Mesendoderm (in vitro differentiated cells): ENCODE results near the gene TRIM16. TPM values are rescaled to one million over a fixed set of nuclear protein-coding genes. Genes with fewer than 3 reads are reported as not detected.
A peak's percentile ranks its signal among the peaks of the same experiment; 100 is the strongest.
"Not testable (repeated sequence)": the region's sequence is repeated elsewhere in the genome, so short reads cannot be mapped to it uniquely, and the experiment has no call there.

Experiments
- DNase-seq: peaks from one replicate; pipeline ENCODE4 v3.0.0; 2013
- H2AK5ac ChIP-seq: 2 replicates; pipeline ENCODE4 v1.6.1; 2013; ENCODE audit warnings: low read length, inconsistent platforms
- H2BK120ac ChIP-seq: 2 replicates; pipeline ENCODE4 v1.6.1; 2013; ENCODE audit warnings: low read depth, mild to moderate bottlenecking, low read length, moderate library complexity, mixed read lengths
- H2BK15ac ChIP-seq: replicated peaks from 2 replicates; pipeline ENCODE4 v1.6.1; 2013; ENCODE audit warnings: low read depth, mild to moderate bottlenecking, moderate library complexity
- H2BK5ac ChIP-seq: 2 replicates; pipeline ENCODE4 v1.6.1; 2013; ENCODE audit warnings: low read length, inconsistent platforms
- H3K18ac ChIP-seq: 2 replicates; pipeline ENCODE4 v1.6.1; 2013; ENCODE audit warnings: mild to moderate bottlenecking, low read length, mixed read lengths
- H3K23ac ChIP-seq: one replicate; pipeline ENCODE4 v1.6.1; 2013; ENCODE audit warnings: low read length
- H3K27ac ChIP-seq: 2 replicates; pipeline ENCODE4 v1.5.1; 2013; ENCODE audit warnings: low read depth, mild to moderate bottlenecking, inconsistent platforms, low read length, moderate library complexity
- H3K27me3 ChIP-seq: 2 replicates; pipeline ENCODE4 v1.6.1; 2013; ENCODE audit warnings: low read length, control low read depth, mild to moderate bottlenecking, inconsistent platforms; ENCODE audit not compliant: insufficient read depth, poor library complexity
- H3K36me3 ChIP-seq: 2 replicates; pipeline ENCODE4 v1.6.1; 2013; ENCODE audit warnings: low read length, inconsistent platforms; ENCODE audit not compliant: control insufficient read depth, insufficient read depth
- H3K4ac ChIP-seq: one replicate; pipeline ENCODE4 v1.6.1; 2013; ENCODE audit warnings: low read depth, mild to moderate bottlenecking, low read length, moderate library complexity
- H3K4me1 ChIP-seq: 2 replicates; pipeline ENCODE4 v1.6.1; 2013; ENCODE audit warnings: low read depth, low read length, inconsistent platforms; ENCODE audit not compliant: control insufficient read depth
- H3K4me2 ChIP-seq: 2 replicates; pipeline ENCODE4 v1.6.1; 2013; ENCODE audit warnings: low read length
- H3K4me3 ChIP-seq: 2 replicates; pipeline ENCODE4 v1.5.1; 2013; ENCODE audit warnings: mild to moderate bottlenecking, low read length
- H3K56ac ChIP-seq: one replicate; pipeline ENCODE4 v1.6.1; 2013; ENCODE audit warnings: low read length
- H3K79me1 ChIP-seq: 2 replicates; pipeline ENCODE4 v1.6.1; 2013; ENCODE audit warnings: low read length, inconsistent platforms
- H3K79me2 ChIP-seq: 2 replicates; pipeline ENCODE4 v1.6.1; 2013; ENCODE audit warnings: mild to moderate bottlenecking, low read length; ENCODE audit not compliant: control insufficient read depth, insufficient read depth
- H3K9ac ChIP-seq: 2 replicates; pipeline ENCODE4 v1.6.1; 2013; ENCODE audit warnings: low read length, inconsistent platforms
- H4K5ac ChIP-seq: one replicate; pipeline ENCODE4 v1.6.1; 2013; ENCODE audit warnings: low read length
- H4K8ac ChIP-seq: one replicate; pipeline ENCODE4 v1.6.1; 2013; ENCODE audit warnings: low read depth, mild to moderate bottlenecking, control low read depth, low read length, moderate library complexity
- WGBS: extraction: QIAGEN DNeasy Blood & Tissue Kit; methylation state at CpG from one replicate; pipeline ENCODE4 v1.1.7; 2013; ENCODE audit warnings: low lambda C conversion rate, missing lambda C conversion rate; ENCODE audit not compliant: insufficient coverage; ENCODE audit errors: extremely low coverage; 5-methylcytosine and 5-hydroxymethylcytosine counted together
- polyA plus RNA-seq, 2 experiments: library from polyadenylated mRNA; stranded (reverse); fragments of 200-250 nt; gene quantifications; one replicate each; pipeline ENCODE4 v1.2.3, GENCODE V29; 2013

TRIM16 gene
- polyA plus RNA-seq (2013, experiment 1 of 2): 8.4 TPM
- 8.6 TPM for polyA plus RNA-seq (2013, experiment 2 of 2)

GRCh38 chr17:15683824-15684478 is at the start of gene TRIM16:
TRIM16 (minus strand) TSS chr17:15684311; CDS start chr17:15651609, 32,702 bp downstream.
- H3K4me2 ChIP-seq: peak within 1 kb of the TSS; percentile 9
- peak within 1 kb of the TSS; percentile 85 for H3K56ac ChIP-seq
- not testable (repeated sequence) for H2BK5ac ChIP-seq, H3K79me2 ChIP-seq, H3K18ac ChIP-seq, H3K23ac ChIP-seq, H3K27me3 ChIP-seq, H2BK120ac ChIP-seq, H2BK15ac ChIP-seq, H4K5ac ChIP-seq, H3K4ac ChIP-seq, H4K8ac ChIP-seq, H3K36me3 ChIP-seq, H3K79me1 ChIP-seq, H3K4me1 ChIP-seq, H2AK5ac ChIP-seq, H3K27ac ChIP-seq
- peak within 1 kb of the TSS; percentile 41 for H3K9ac ChIP-seq
- WGBS: no CpG with 5 or more reads among the region's 35 CpGs
- DNase-seq: peak; percentile 42
- peak within 1 kb of the TSS; percentile 60 for H3K4me3 ChIP-seq

GRCh38 chr17:15733174-15733789 is 49.2 kb upstream of the TRIM16 start:
- H2AK5ac ChIP-seq, H3K23ac ChIP-seq: not testable (repeated sequence)
- no CpG with 5 or more reads among the region's 10 CpGs for WGBS

GRCh38 chr17:15731900-15732299 is 47.8 kb upstream of the TRIM16 start, which contains the start of gene TBC1D26:
TBC1D26 (plus strand) TSS chr17:15732283; CDS start chr17:15735349, 3,066 bp downstream.
- not testable (repeated sequence) for H3K4me3 ChIP-seq, H3K4me1 ChIP-seq, H3K27ac ChIP-seq, H4K8ac ChIP-seq, H3K18ac ChIP-seq, H3K27me3 ChIP-seq, H2BK120ac ChIP-seq, H3K23ac ChIP-seq, H3K9ac ChIP-seq, H3K4ac ChIP-seq, H3K4me2 ChIP-seq, H3K56ac ChIP-seq, DNase-seq, H3K79me2 ChIP-seq, H4K5ac ChIP-seq, H3K79me1 ChIP-seq, H2BK15ac ChIP-seq, H3K36me3 ChIP-seq, H2AK5ac ChIP-seq, H2BK5ac ChIP-seq
- no CpG with 5 or more reads among the region's 10 CpGs for WGBS

More at GRCh38 chr17:15733174-15733789, 49.2 kb upstream of the TRIM16 start:
- H2BK120ac ChIP-seq, H3K4me2 ChIP-seq, H2BK15ac ChIP-seq, H3K56ac ChIP-seq, H3K4ac ChIP-seq, H3K79me2 ChIP-seq, H3K27me3 ChIP-seq, H3K4me3 ChIP-seq, H4K5ac ChIP-seq, H3K4me1 ChIP-seq, H3K18ac ChIP-seq, H3K9ac ChIP-seq, H4K8ac ChIP-seq, H3K27ac ChIP-seq, H2BK5ac ChIP-seq, H3K79me1 ChIP-seq, H3K36me3 ChIP-seq: not testable (repeated sequence)
- DNase-seq: peak; percentile 74

GRCh38 chr17:15730535-15730934 is 46.4 kb upstream of the TRIM16 start:
- no CpG with 5 or more reads among the region's 14 CpGs for WGBS
- not testable (repeated sequence) for H3K4me2 ChIP-seq, DNase-seq, H3K27ac ChIP-seq, H3K27me3 ChIP-seq, H3K4me1 ChIP-seq, H2BK5ac ChIP-seq, H3K56ac ChIP-seq, H3K9ac ChIP-seq, H2AK5ac ChIP-seq, H2BK15ac ChIP-seq, H3K4me3 ChIP-seq, H3K23ac ChIP-seq, H3K18ac ChIP-seq, H3K79me2 ChIP-seq, H3K79me1 ChIP-seq, H4K5ac ChIP-seq, H3K36me3 ChIP-seq, H2BK120ac ChIP-seq, H3K4ac ChIP-seq, H4K8ac ChIP-seq

- H3K56ac ChIP-seq, H3K4me2 ChIP-seq, H4K5ac ChIP-seq, H2BK120ac ChIP-seq, H2AK5ac ChIP-seq, H2BK15ac ChIP-seq, H3K27me3 ChIP-seq, H3K4me3 ChIP-seq, H3K4ac ChIP-seq, H4K8ac ChIP-seq, H3K79me1 ChIP-seq, H2BK5ac ChIP-seq, H3K23ac ChIP-seq, H3K36me3 ChIP-seq, H3K4me1 ChIP-seq, H3K79me2 ChIP-seq, H3K27ac ChIP-seq, H3K18ac ChIP-seq, H3K9ac ChIP-seq: not testable (repeated sequence)
- peak; percentile 24 for DNase-seq
- WGBS: no CpG with 5 or more reads among the region's 11 CpGs
Observed at GRCh38 chr17:15716601-15717563, 32.8 kb upstream of the TRIM16 start.
